IMR-90 (cell line): ENCODE results near the gene NKRF. TPM values are rescaled to one million over a fixed set of nuclear protein-coding genes. Genes with fewer than 3 reads are reported as not detected.

ENCODE experiments used
- ATAC-seq: fragments of 200-7000 bp; cut with Tn5 transposase; 2 replicates; pipeline ENCODE4 v1.9.1; 2020; ENCODE audit warnings: low read depth, mild to moderate bottlenecking, moderate library complexity
- BruUV-seq: library from RNA; stranded (reverse); fragments of 400-500 nt; replicated peaks from 2 replicates; lab custom pipeline; 2021; lab: Mats Ljungman, UMichigan
- CTCF ChIA-PET: fragments of 300-600 bp; formaldehyde crosslinking; extraction: SDS; loops from one replicate; lab custom pipeline; 2021; ENCODE audit warnings: antibody characterized with exemption; lab: Yijun Ruan, JAX
- POLR2A ChIA-PET: fragments of 300-600 bp; sonication (Branson Sonifier 250); formaldehyde crosslinking; loops from one replicate; lab custom pipeline; 2022; ENCODE audit warnings: antibody characterized with exemption; ENCODE audit not compliant: unreplicated experiment; lab: Charles Lee
- DNase-seq: peaks from one replicate; pipeline ENCODE4 v3.0.0; 2013
- H2AFZ ChIP-seq: replicated peaks from 2 replicates; pipeline ENCODE3; 2013; ENCODE audit warnings: low read length, mild to moderate bottlenecking; ENCODE audit not compliant: poor library complexity
- H2AK5ac ChIP-seq: 2 replicates; pipeline ENCODE4 v1.6.1; 2013; ENCODE audit warnings: low read depth, low read length, inconsistent platforms
- H2AK9ac ChIP-seq: replicated peaks from 2 replicates; pipeline ENCODE3; 2013; ENCODE audit warnings: mild to moderate bottlenecking, low read depth, low read length, moderate library complexity; ENCODE audit not compliant: poor library complexity
- H2BK120ac ChIP-seq: 2 replicates; pipeline ENCODE4 v1.6.1; 2013; ENCODE audit warnings: low read depth, low read length, inconsistent platforms
- H2BK15ac ChIP-seq: 3 replicates; pipeline ENCODE4 v1.6.1; 2013; ENCODE audit warnings: low read depth, low read length, inconsistent platforms
- H2BK20ac ChIP-seq: 2 replicates; pipeline ENCODE4 v1.6.1; 2013; ENCODE audit warnings: low read depth, mild to moderate bottlenecking, inconsistent platforms, low read length, moderate library complexity
- H2BK5ac ChIP-seq: 2 replicates; pipeline ENCODE4 v1.6.1; 2013; ENCODE audit warnings: mild to moderate bottlenecking, low read depth, low read length, inconsistent platforms; ENCODE audit not compliant: poor library complexity, severe bottlenecking
- H3K14ac ChIP-seq: replicated peaks from 2 replicates; pipeline ENCODE4 v1.6.1; 2013; ENCODE audit warnings: low read depth, low read length, inconsistent platforms
- H3K18ac ChIP-seq: 2 replicates; pipeline ENCODE4 v1.6.1; 2013; ENCODE audit warnings: low read depth, low read length, control low read depth
- H3K23ac ChIP-seq: 2 replicates; pipeline ENCODE4 v1.6.1; 2013; ENCODE audit warnings: low read depth, low read length, inconsistent platforms
- H3K27ac ChIP-seq: 2 replicates; pipeline ENCODE4 v1.5.1; 2013; ENCODE audit warnings: mild to moderate bottlenecking, control low read depth, low read length; ENCODE audit not compliant: insufficient read depth
- H3K27me3 ChIP-seq: 2 replicates; pipeline ENCODE4 v1.6.1; 2013; ENCODE audit warnings: low read length; ENCODE audit not compliant: control insufficient read depth, insufficient read depth
- H3K36me3 ChIP-seq: 2 replicates; pipeline ENCODE4 v1.6.1; 2013; ENCODE audit warnings: low read length, mixed read lengths; ENCODE audit not compliant: control insufficient read depth, insufficient read depth
- H3K4ac ChIP-seq: 2 replicates; pipeline ENCODE4 v1.6.1; 2013; ENCODE audit warnings: low read depth, low read length, inconsistent platforms
- H3K4me1 ChIP-seq: 2 replicates; pipeline ENCODE4 v1.6.1; 2013; ENCODE audit warnings: low read length, mixed read lengths; ENCODE audit not compliant: control insufficient read depth, insufficient read depth
- H3K4me2 ChIP-seq: 2 replicates; pipeline ENCODE4 v1.6.1; 2013; ENCODE audit warnings: low read depth, mild to moderate bottlenecking, control low read depth, low read length, moderate library complexity
- H3K4me3 ChIP-seq: 2 replicates; pipeline ENCODE4 v1.5.1; 2013; ENCODE audit warnings: low read depth, mild to moderate bottlenecking, control low read depth, low read length, moderate library complexity; ENCODE audit not compliant: insufficient read depth
- H3K56ac ChIP-seq: 2 replicates; pipeline ENCODE4 v1.6.1; 2013; ENCODE audit warnings: low read length, inconsistent platforms; ENCODE audit not compliant: insufficient read depth; ENCODE audit errors: extremely low read depth
- H3K79me1 ChIP-seq, 2 experiments: 2 replicates each; pipeline ENCODE4 v1.6.1; 2013; ENCODE audit warnings: low read length in 2 of 2, inconsistent platforms in 1 of 2, low read depth in 1 of 2
- H3K9ac ChIP-seq: 2 replicates; pipeline ENCODE4 v1.6.1; 2013; ENCODE audit warnings: low read depth, low read length, control low read depth
- H3K9me1 ChIP-seq: 2 replicates; pipeline ENCODE4 v1.6.1; 2013; ENCODE audit warnings: low read length, inconsistent platforms; ENCODE audit not compliant: insufficient read depth
- H3K9me3 ChIP-seq: 2 replicates; pipeline ENCODE4 v1.6.1; 2013; ENCODE audit warnings: low read length; ENCODE audit not compliant: control insufficient read depth, insufficient read depth
- H4K20me1 ChIP-seq: 2 replicates; pipeline ENCODE4 v1.6.1; 2013; ENCODE audit warnings: low read length, inconsistent platforms; ENCODE audit not compliant: insufficient read depth
- H4K5ac ChIP-seq: 2 replicates; pipeline ENCODE4 v1.6.1; 2013; ENCODE audit warnings: mild to moderate bottlenecking, low read depth, low read length, control low read depth
- H4K8ac ChIP-seq, 2 experiments: 2 replicates each; pipeline ENCODE4 v1.6.1; 2013; ENCODE audit warnings: low read depth in 2 of 2, low read length in 2 of 2, control low read depth in 1 of 2, inconsistent platforms in 1 of 2
- H4K91ac ChIP-seq: 2 replicates; pipeline ENCODE4 v1.6.1; 2013; ENCODE audit warnings: low read depth, low read length, inconsistent platforms; ENCODE audit not compliant: insufficient read depth
- BHLHE40 ChIP-seq: fragments of 150-350 bp; IDR thresholded peaks from 2 replicates; pipeline ENCODE4 v1.6.1; 2016; ENCODE audit warnings: mild to moderate bottlenecking, low read depth, low read length
- CEBPB ChIP-seq: IDR thresholded peaks from 2 replicates; pipeline ENCODE4 v1.6.1; 2012; ENCODE audit warnings: low read depth, low read length, improper control_type of control experiment
- CHD1 ChIP-seq: IDR thresholded peaks from 2 replicates; pipeline ENCODE4 v1.6.1; 2012; ENCODE audit warnings: low read depth, low read length, improper control_type of control experiment
- CTCF ChIP-seq: conservative IDR thresholded peaks from 2 replicates; pipeline ENCODE4 v1.5.1; 2012; ENCODE audit warnings: mild to moderate bottlenecking, low read depth, low read length, improper control_type of control experiment
- ELK1 ChIP-seq: fragments of 150-350 bp; IDR thresholded peaks from 2 replicates; pipeline ENCODE4 v1.6.1; 2016; ENCODE audit warnings: low read depth, mild to moderate bottlenecking, low read length, moderate library complexity, borderline replicate concordance
- FOS ChIP-seq: fragments of 150-350 bp; IDR thresholded peaks from 2 replicates; pipeline ENCODE4 v1.6.1; 2016; ENCODE audit warnings: low read depth, low read length
- MAFK ChIP-seq: IDR thresholded peaks from 2 replicates; pipeline ENCODE4 v1.6.1; 2012; ENCODE audit warnings: low read depth, low read length, improper control_type of control experiment
- MAZ ChIP-seq: IDR thresholded peaks from 2 replicates; pipeline ENCODE4 v1.6.1; 2012; ENCODE audit warnings: low read depth, mild to moderate bottlenecking, low read length, improper control_type of control experiment, moderate library complexity, borderline replicate concordance
- MXI1 ChIP-seq: IDR thresholded peaks from 2 replicates; pipeline ENCODE4 v1.6.1; 2012; ENCODE audit warnings: low read depth, mild to moderate bottlenecking, low read length, moderate library complexity, borderline replicate concordance
- NFE2L2 ChIP-seq: fragments of 150-350 bp; IDR thresholded peaks from 2 replicates; pipeline ENCODE4 v1.6.1; 2016; ENCODE audit warnings: low read depth, mild to moderate bottlenecking, low read length
- POLR2A ChIP-seq: IDR thresholded peaks from 2 replicates; pipeline ENCODE4 v1.6.1; 2012; ENCODE audit warnings: mild to moderate bottlenecking, low read depth, low read length
- RAD21 ChIP-seq: IDR thresholded peaks from 2 replicates; pipeline ENCODE4 v1.6.1; 2012; ENCODE audit warnings: low read length, improper control_type of control experiment
- RCOR1 ChIP-seq: IDR thresholded peaks from 2 replicates; pipeline ENCODE4 v1.6.1; 2012; ENCODE audit warnings: mild to moderate bottlenecking, low read length, improper control_type of control experiment; ENCODE audit not compliant: insufficient replicate concordance
- RFX5 ChIP-seq: IDR thresholded peaks from 2 replicates; pipeline ENCODE4 v1.8.0; 2012; ENCODE audit warnings: low read depth, mild to moderate bottlenecking, low read length, moderate library complexity
- SMC3 ChIP-seq: fragments of 150-350 bp; IDR thresholded peaks from 2 replicates; pipeline ENCODE4 v1.6.1; 2016; ENCODE audit warnings: low read depth, mild to moderate bottlenecking, antibody characterized with exemption, low read length, moderate library complexity
- USF2 ChIP-seq: fragments of 150-350 bp; IDR thresholded peaks from 2 replicates; pipeline ENCODE4 v1.6.1; 2017; ENCODE audit warnings: mild to moderate bottlenecking, antibody characterized with exemption, low read length, low read depth
- WGBS, 2 experiments: methylation state at CpG; one replicate each; pipeline versions ENCODE4 v1.1.5 to v1.1.7; 2013; ENCODE audit warnings: missing lambda C conversion rate in 2 of 2; ENCODE audit not compliant: insufficient read length in 1 of 2; ENCODE audit errors: extremely low coverage in 2 of 2; 5-methylcytosine and 5-hydroxymethylcytosine counted together
- dilution Hi-C: fragments of 300-500 bp; cut with HindIII; formaldehyde crosslinking; loops from one replicate; pipeline ENCODE4 v1.14.3; 2018; ENCODE audit warnings: low sequenced_read_pairs; ENCODE audit not compliant: unreplicated experiment
- in situ Hi-C: fragments of 300-500 bp; cut with MboI; formaldehyde crosslinking; loops from 3 replicates; pipeline ENCODE4 v1.14.3; 2019; ENCODE audit warnings: low sequenced_read_pairs, inconsistent platforms, mixed read lengths
- intact Hi-C: fragments of 100-400 bp; cut with micrococcal nuclease; formaldehyde crosslinking; loops from 2 replicates; pipeline ENCODE4 v1.10.0; 2022
- polyA plus RNA-seq, 3 experiments: library from polyadenylated mRNA; depleted of rRNA; stranded (reverse); fragments of >200 nt; gene quantifications; 2 replicates each; pipeline ENCODE4 v1.2.3, GENCODE V29; 2012; ENCODE audit warnings: low replicate concordance in 1 of 3
- total RNA-seq: library from RNA; depleted of rRNA; stranded (reverse); fragments of >200 nt; gene quantifications from 2 replicates; pipeline ENCODE4 v1.2.3, GENCODE V29; 2012

Gene NKRF
- total and polyA plus RNA-seq, 2 of the 4 experiments (the other 2 are of a cell fraction), result 2.2 to 4.1 TPM

- H2BK15ac ChIP-seq, result no peak overlapping the region
- in situ Hi-C loops, result no loop called here
- ATAC-seq, result no peak
- no peak overlapping the region for H2AK9ac ChIP-seq
- BruUV-seq, result no TSS peak
- H2AK5ac ChIP-seq, result no peak overlapping the region
- no peak overlapping the region for H4K5ac ChIP-seq
- no peaks in the 10 kb centered on the region for H3K36me3 ChIP-seq
- no peak overlapping the region; the same call in 1 of the 2 replicates for H3K4ac ChIP-seq
- no peak overlapping the region for H4K91ac ChIP-seq
- no peak overlapping the region for H3K27ac ChIP-seq
- no peak overlapping the region for H3K14ac ChIP-seq
- ChIA-PET POLR2A (no interaction called here), CTCF (interaction anchor here (1.4 kb wide), 1 partner anchor 57 kb away, joined by 3 read pairs; no protein-coding TSS in a partner anchor)
- H2AFZ ChIP-seq, result no peak overlapping the region
- no peak overlapping the region for H3K56ac ChIP-seq
- no peak overlapping the region for H2BK120ac ChIP-seq
- dilution Hi-C loops, result no loop called here
- H3K27me3 ChIP-seq, result no peaks in the 10 kb centered on the region
- peaks cover 9 to 10% of the 10 kb centered on the region in 2 experiments for H3K79me1 ChIP-seq
- H2BK5ac ChIP-seq, result no peak overlapping the region
- WGBS, 2 experiments, result 60% methylated on average over 1 of the region's 3 CpGs; no CpG with 5 or more reads in 1 of the 2 experiments
- H4K20me1 ChIP-seq, result no peaks in the 10 kb centered on the region
- intact Hi-C loops, result no loop called here
- 0 out of 2 replicates have a peak overlapping the region, but pooled peaks have one; percentile 97 for H3K4me3 ChIP-seq
- TF ChIP-seq CTCF (no peak), CEBPB (no peak), CHD1 (no peak), USF2 (no peak), RAD21 (no peak), RCOR1 (no peak), MAZ (no peak), SMC3 (no peak), RFX5 (no peak), NFE2L2 (no peak), MAFK (no peak), MXI1 (no peak), BHLHE40 (no peak), POLR2A (no peak), FOS (no peak), ELK1 (no peak)
- H3K4me2 ChIP-seq, result peak overlapping the region; percentile 85
- H3K9ac ChIP-seq, result peak overlapping the region; percentile 64; the same call in 1 of the 2 replicates
- H3K9me3 ChIP-seq, result no peaks in the 10 kb centered on the region
- no peak overlapping the region for H3K23ac ChIP-seq
- H4K8ac ChIP-seq, result peak overlapping the region in 1 of 2 experiments; percentile 36; a peak in 1 of 4 replicates
- H2BK20ac ChIP-seq, result no peak overlapping the region
- DNase-seq, result no peak
- H3K18ac ChIP-seq, result no peak overlapping the region
- no peaks in the 10 kb centered on the region for H3K9me1 ChIP-seq
- peaks cover 2% of the 10 kb centered on the region for H3K4me1 ChIP-seq
Observed at GRCh38 chrX:119573222-119573621, 33.0 kb downstream of the NKRF start.
